Measurements from ENCODE around the gene GALK2. TPM values are rescaled to one million over a fixed set of nuclear protein-coding genes. Genes with fewer than 3 reads are reported as not detected.

The GALK2 gene
- total RNA-seq, 1 donor, result 44.2 TPM

DNA sequence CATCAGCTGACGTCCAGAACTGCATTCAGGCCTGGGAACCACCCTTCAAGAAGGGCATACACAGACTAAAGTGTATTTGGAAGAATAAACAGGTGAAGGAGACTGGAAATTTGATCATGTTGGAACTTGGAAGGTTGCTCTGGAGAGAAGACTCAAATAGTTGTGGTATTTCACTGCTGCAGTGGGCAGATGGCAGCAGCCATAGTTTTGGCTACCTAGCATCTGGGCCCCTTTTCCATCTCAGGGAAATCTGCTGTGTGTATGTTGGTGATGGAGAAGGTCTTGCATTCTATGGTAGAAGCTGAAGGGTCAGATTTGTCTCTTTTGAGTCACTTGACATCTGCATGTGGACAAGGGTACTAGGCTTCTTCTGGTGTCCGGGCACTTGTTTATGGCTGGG, 138.6 kb downstream of the GALK2 start:
- no peak overlapping the region for H2AFZ ChIP-seq (ENCODE audit: low read length)

DNA sequence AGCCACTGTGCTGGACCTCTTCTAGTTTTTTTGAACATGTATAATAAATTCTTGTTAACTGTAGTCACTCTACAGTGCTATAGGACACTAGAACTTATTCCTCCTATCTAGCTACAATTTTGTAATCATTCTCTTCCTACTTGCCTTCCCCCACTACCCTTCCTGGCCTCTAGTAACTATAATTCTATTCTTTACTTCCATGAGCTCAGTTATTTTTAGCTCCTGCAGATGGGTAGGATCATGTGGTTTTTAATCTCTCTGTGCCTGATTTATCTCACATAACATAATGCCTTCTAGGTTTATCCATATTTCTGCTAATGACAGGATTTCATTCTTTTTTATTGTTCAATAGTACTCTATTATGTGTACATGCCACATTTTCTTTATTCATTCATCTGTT, 139.8 kb downstream of the GALK2 start:
- peaks cover 12% of the 10 kb centered on the region for H3K79me2 ChIP-seq (ENCODE audit: insufficient read depth, low read length)
- no peak for DNase-seq (ENCODE audit: insufficient read length, low spot score, missing footprints)
- H3K9me3 ChIP-seq (ENCODE audit: low read depth, low read length), result no peaks in the 10 kb centered on the region
- H2AFZ ChIP-seq (ENCODE audit: low read length), result no peak overlapping the region
- TF ChIP-seq, protein P1, sequence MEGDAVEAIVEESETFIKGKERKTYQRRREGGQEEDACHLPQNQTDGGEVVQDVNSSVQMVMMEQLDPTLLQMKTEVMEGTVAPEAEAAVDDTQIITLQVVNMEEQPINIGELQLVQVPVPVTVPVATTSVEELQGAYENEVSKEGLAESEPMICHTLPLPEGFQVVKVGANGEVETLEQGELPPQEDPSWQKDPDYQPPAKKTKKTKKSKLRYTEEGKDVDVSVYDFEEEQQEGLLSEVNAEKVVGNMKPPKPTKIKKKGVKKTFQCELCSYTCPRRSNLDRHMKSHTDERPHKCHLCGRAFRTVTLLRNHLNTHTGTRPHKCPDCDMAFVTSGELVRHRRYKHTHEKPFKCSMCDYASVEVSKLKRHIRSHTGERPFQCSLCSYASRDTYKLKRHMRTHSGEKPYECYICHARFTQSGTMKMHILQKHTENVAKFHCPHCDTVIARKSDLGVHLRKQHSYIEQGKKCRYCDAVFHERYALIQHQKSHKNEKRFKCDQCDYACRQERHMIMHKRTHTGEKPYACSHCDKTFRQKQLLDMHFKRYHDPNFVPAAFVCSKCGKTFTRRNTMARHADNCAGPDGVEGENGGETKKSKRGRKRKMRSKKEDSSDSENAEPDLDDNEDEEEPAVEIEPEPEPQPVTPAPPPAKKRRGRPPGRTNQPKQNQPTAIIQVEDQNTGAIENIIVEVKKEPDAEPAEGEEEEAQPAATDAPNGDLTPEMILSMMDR (IDR thresholded peaks at IDR 0.05; ENCODE audit: extremely low read depth, low read depth, low read length), result no peak
- H3K36me3 ChIP-seq (ENCODE audit: insufficient read depth, low read length), result peaks cover 3% of the 10 kb centered on the region
- H3K4me2 ChIP-seq (ENCODE audit: insufficient read depth, low read length), result no peak overlapping the region
- no peak overlapping the region for H3K4me3 ChIP-seq (ENCODE audit: insufficient read depth, low read length)
- H3K27ac ChIP-seq (ENCODE audit: low read depth, low read length), result no peak overlapping the region
- no peaks in the 10 kb centered on the region for H3K27me3 ChIP-seq (ENCODE audit: insufficient read depth, low read length)
- H4K20me1 ChIP-seq (ENCODE audit: insufficient read depth, low read length), result peaks cover 8% of the 10 kb centered on the region
- peaks cover 11% of the 10 kb centered on the region for H3K4me1 ChIP-seq (ENCODE audit: insufficient read depth, low read length)

More for the DNA sequence above, 138.6 kb downstream of the GALK2 start:
- Histone ChIP-seq H3K9me3 (ENCODE audit: low read depth, low read length) (no peaks in the 10 kb centered on the region), H3K27me3 (ENCODE audit: insufficient read depth, low read length) (no peaks in the 10 kb centered on the region), H3K79me2 (ENCODE audit: insufficient read depth, low read length) (peaks cover 9% of the 10 kb centered on the region), H3K4me2 (ENCODE audit: insufficient read depth, low read length) (no peak overlapping the region), H3K4me1 (ENCODE audit: insufficient read depth, low read length) (peaks cover 8% of the 10 kb centered on the region), H3K4me3 (ENCODE audit: insufficient read depth, low read length) (no peak overlapping the region), H4K20me1 (ENCODE audit: insufficient read depth, low read length) (peaks cover 8% of the 10 kb centered on the region), H3K27ac (ENCODE audit: low read depth, low read length) (no peak overlapping the region), H3K36me3 (ENCODE audit: insufficient read depth, low read length) (peaks cover 9% of the 10 kb centered on the region)
- TF ChIP-seq, protein P1 (IDR thresholded peaks at IDR 0.05; ENCODE audit: extremely low read depth, low read depth, low read length), result no peak
- DNase-seq (ENCODE audit: insufficient read length, low spot score, missing footprints), result no peak

DNA sequence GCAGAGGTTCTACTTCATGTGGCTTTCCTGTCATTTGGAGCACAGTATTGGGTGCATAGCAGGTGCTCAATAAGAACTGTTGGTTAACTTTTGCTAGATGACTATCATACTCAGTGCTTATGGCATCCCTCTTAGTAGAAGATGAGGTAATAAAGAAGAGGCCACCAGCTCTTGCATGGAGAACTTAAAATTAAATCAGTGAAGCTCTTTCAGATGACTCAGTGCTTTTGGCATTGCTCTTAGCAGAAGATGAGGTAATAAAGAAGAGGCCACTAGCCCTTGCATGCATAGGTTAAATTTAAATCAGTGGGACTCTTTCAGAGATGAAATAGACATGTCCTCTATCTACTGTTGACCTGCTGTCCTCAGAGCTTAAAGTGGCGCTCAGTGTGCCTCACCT, 143.6 kb downstream of the GALK2 start:
- TF ChIP-seq, protein P1 (IDR thresholded peaks at IDR 0.05; ENCODE audit: extremely low read depth, low read depth, low read length), result no peak
- Histone ChIP-seq H4K20me1 (ENCODE audit: insufficient read depth, low read length) (peaks cover 8% of the 10 kb centered on the region), H3K9me3 (ENCODE audit: low read depth, low read length) (no peaks in the 10 kb centered on the region), H3K79me2 (ENCODE audit: insufficient read depth, low read length) (peaks cover 12% of the 10 kb centered on the region), H3K36me3 (ENCODE audit: insufficient read depth, low read length) (peaks cover under 1% of the 10 kb centered on the region), H3K27me3 (ENCODE audit: insufficient read depth, low read length) (no peaks in the 10 kb centered on the region), H2AFZ (ENCODE audit: low read length) (no peak overlapping the region), H3K4me3 (ENCODE audit: insufficient read depth, low read length) (no peak overlapping the region), H3K4me1 (ENCODE audit: insufficient read depth, low read length) (peaks cover 11% of the 10 kb centered on the region), H3K4me2 (ENCODE audit: insufficient read depth, low read length) (no peak overlapping the region), H3K27ac (ENCODE audit: low read depth, low read length) (no peak overlapping the region)
- peak; percentile 88 for DNase-seq (ENCODE audit: insufficient read length, low spot score, missing footprints)

GRCh38 chr15:49314716-49315115, 144.7 kb downstream of the GALK2 start:
- no peak for DNase-seq (ENCODE audit: insufficient read length, low spot score, missing footprints)
- H4K20me1 ChIP-seq (ENCODE audit: insufficient read depth, low read length), result peaks cover 8% of the 10 kb centered on the region
- H3K27ac ChIP-seq (ENCODE audit: low read depth, low read length), result no peak overlapping the region
- no peaks in the 10 kb centered on the region for H3K27me3 ChIP-seq (ENCODE audit: insufficient read depth, low read length)
- H3K4me3 ChIP-seq (ENCODE audit: insufficient read depth, low read length), result no peak overlapping the region
- TF ChIP-seq, protein P1 (IDR thresholded peaks at IDR 0.05; ENCODE audit: extremely low read depth, low read depth, low read length), result no peak
- peaks cover 12% of the 10 kb centered on the region for H3K79me2 ChIP-seq (ENCODE audit: insufficient read depth, low read length)
- peaks cover 11% of the 10 kb centered on the region for H3K4me1 ChIP-seq (ENCODE audit: insufficient read depth, low read length)
- H3K36me3 ChIP-seq (ENCODE audit: insufficient read depth, low read length), result peaks cover 5% of the 10 kb centered on the region
- no peak overlapping the region for H2AFZ ChIP-seq (ENCODE audit: low read length)
- H3K9me3 ChIP-seq (ENCODE audit: low read depth, low read length), result no peaks in the 10 kb centered on the region
- H3K4me2 ChIP-seq (ENCODE audit: insufficient read depth, low read length), result no peak overlapping the region
